HG03159 (cell line): ENCODE measurements around the gene DNAAF6.
"Not testable (repeated sequence)": the region's sequence is repeated elsewhere in the genome, so short reads cannot be mapped to it uniquely, and the experiment has no call there.

Experiments
- ATAC-seq: cut with Tn5 transposase; IDR thresholded peaks from one replicate; pipeline ENCODE4 v1.9.1; 2021; ENCODE audit warnings: mild to moderate bottlenecking, moderate library complexity; ENCODE audit not compliant: unreplicated experiment

The DNAAF6 gene

DNA sequence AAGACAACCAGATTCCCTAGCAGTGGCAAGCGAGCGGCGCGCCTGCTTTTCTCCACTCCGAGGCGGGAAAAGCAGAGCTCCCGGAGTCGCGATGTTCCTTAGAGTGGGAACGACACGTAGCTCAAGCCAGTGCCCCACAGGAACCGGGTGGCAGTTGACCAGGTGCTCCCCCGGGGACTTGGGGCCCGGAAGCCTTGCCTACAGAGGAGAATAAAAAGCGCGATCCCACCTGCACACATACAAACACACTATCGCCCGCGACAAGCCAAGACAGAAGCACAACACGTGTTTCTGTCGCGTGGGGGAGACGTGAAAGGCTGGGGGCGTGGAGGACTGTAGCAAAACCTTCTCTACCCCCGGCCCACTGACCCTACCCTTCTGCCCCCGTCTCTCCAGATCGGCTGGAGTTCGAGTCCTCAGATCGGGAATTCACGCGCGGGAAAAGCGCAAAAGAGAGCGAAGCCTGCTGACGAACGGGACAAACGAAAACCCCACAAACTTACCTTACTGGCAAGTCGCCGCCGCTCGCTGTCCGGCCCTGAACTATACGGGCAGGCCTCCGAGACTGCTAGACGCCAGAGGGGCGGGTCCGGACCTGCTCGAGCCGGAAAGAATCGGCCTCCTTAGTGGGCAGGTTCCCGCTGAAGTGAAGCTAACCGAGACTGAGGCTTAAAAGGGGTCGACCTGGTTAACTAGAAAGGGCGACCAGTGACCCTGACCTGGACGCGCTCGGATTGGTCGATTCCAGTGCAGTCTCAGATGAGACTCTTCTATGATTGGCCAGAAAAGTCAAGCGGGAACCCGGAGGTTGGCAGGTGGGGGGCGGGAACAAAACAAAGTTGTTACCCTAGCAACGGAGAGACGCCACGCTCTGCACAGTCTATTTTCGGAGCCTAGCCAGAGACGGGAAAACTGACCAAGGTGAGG is at the start of gene DNAAF6, which contains the start of gene NUP62CL:
Gene DNAAF6, plus strand, starts transcription at position 842 of the 927 bp plus-strand sequence. CDS start 6,265 bp downstream, outside the sequence.
Gene NUP62CL, minus strand, starts transcription at position 664 of the 927 bp plus-strand sequence. CDS start 31,287 bp downstream, outside the sequence.
- ATAC-seq: peak; percentile 95

DNA sequence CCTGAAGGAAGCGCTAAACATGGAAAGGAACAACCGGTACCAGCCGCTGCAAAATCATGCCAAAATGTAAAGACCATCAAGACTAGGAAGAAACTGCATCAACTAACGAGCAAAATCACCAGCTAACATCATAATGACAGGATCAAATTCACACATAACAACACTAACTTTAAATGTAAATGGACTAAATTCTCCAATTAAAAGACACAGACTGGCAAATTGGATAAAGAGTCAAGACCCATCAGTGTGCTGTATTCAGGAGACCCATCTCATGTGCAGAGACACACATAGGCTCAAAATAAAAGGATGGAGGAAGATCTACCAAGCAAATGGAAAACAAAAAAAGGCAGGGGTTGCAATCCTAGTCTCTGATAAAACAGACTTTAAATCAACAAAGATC is 48.8 kb upstream of the DNAAF6 start:
- not testable (repeated sequence) for ATAC-seq

DNA sequence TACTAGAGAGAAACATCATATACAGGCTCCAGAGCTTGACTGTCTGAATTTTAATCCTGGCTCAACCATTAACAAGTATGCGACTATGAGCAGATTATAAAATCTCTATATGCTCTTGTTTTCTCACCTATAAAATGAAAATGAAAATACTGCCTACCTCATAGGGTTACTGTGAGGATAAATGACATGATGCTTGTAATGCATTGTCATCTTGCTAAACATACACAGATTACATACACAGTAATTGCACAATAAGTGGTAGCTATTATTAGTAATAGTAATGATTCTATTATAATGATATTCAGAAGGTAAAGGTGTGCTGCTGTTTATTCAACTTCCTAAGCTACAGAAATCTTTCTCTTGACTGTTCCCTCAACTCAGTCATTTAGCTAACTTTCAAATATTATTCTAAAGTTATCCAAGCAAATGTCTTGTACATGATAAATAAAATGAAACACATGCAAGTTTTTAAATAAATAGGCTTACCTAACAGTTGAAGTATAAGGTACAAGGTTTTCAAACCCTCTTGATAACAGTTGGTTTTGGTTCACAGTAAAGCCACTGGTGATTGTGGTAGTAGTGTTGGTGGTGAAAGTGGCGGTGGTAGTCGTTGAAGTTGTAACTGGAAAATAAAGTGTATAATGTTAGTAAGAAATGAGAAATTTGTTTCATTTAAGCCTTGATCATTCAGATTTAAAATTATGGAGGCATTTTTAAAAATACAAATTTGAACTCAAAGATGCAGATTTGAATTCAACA is 39.1 kb upstream of the DNAAF6 start:
- no peak for ATAC-seq

DNA sequence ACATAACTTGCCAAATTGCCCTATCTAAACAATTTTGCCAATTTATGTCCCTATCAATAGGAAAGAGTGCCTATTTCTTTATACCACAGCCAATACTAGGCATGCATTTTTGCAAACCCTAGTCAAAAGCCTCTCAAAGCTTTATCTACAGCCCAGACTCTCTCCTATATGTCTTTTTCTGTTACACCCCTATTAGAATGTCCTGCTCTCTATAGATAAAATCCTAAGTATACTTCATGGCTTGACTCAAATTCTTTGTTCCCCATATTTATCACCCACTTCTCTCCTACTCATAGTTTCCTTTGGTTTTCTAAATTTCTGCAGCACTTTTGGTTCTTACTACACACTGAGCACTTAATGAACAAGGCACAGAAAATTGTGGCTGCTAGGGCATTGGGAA is 38.2 kb upstream of the DNAAF6 start:
- ATAC-seq: no peak

DNA sequence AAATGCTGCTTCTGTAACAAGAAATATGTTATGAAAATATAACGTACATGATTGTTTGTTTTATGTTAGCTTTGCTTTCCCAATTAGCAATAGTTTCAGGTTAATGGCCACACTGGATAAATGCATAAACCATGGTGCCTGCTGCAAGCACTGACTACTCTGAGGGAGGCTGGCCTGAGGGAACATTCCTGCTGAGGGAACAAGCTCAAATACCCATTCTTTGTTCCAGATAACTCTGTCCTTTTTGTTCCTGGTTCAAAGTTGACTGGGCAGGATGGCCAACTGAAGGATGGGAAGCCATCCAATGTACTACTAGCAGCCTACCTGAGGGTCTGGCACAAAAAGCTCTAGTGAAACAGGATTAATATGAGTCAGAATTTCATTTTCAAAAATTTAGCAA is 37.7 kb upstream of the DNAAF6 start:
- ATAC-seq: no peak

DNA sequence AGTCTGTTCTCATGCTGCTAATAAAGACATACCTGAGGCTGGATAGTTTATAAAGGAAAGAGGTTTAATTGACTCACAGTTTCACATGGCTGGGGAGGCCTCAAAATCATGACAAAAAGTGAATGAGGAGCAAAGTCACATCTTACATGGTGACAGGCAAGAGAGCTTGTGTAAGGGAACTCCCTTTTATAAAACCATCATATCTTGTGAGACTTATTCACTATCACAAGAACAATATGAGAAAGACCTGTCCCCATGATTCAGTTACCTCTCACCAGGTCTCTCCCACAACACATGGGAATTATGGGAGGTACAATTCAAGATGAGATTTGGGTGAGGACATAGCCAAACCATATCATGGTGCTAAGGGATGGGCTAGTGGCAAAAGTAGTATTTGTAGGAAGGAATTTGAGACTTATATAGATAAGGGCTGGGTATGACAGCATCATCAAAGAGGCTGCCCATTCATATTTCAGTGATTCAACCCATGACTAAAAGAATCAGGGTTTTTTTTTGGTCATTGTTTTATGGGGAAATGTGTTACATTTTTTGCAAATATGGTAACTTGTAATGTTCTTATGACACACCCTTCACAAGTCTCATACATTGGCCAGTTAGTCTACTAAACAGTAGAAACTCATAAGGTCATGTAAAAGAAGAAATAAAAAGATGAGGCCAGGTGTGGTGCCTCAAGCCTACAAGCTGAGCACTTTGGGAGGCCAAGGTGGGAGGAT is 34.9 kb upstream of the DNAAF6 start:
- no peak for ATAC-seq

DNA sequence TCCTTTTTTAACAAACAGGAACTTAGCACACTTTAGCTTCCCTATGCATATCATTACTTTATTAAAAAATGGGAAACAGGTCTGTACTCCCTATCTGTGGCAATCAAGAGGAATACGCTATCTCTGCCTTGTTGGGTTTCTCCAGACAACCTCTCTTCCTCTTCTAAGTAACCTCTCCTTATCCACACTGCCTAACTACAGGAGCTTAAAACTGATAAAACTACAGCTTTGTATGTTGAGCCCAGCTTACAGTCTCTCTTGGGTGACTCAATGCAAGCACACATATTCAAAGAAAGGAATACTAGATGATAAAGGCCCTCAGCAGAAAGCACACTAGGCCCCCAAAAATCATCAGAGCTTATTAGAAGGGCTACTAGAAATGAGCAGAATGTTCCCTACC is 9.1 kb upstream of the DNAAF6 start:
- no peak for ATAC-seq

DNA sequence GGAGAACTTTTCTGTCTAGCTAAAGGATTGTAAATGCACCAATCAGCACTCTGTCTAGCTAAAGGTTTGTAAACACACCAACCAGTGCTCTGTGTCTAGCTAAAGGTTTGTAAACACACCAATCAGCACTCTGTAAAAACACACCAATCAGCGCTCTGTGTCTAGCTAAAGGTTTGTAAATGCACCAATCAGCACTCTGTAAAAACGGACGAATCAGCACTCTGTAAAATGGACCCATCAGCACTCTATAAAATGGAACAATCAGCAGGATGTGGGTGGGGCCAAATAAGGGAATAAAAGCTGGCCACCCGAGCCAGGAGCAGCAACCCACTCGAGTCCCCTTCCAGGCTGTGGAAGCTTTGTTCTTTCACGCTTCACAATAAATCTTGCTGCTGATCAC is 8.3 kb upstream of the DNAAF6 start:
- ATAC-seq: not testable (repeated sequence)

DNA sequence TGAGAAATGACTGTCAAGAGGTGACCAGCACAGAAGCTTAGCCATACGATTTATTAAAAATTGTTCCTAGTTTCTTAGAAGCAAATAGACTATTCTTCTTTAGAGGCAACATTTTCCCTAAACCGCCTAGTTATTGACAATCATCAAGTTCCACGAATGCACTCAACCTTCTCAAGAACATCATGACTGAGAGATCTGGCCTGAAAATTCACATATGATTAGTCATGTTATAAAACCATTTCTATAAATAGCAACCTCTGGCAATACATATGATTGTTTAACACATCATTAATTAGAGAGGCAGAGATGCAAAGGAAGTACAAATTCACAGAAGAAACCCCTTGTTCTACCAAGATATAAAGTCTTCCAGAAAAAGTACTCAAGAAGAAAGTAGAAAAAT is 6.9 kb upstream of the DNAAF6 start:
- no peak for ATAC-seq

DNA sequence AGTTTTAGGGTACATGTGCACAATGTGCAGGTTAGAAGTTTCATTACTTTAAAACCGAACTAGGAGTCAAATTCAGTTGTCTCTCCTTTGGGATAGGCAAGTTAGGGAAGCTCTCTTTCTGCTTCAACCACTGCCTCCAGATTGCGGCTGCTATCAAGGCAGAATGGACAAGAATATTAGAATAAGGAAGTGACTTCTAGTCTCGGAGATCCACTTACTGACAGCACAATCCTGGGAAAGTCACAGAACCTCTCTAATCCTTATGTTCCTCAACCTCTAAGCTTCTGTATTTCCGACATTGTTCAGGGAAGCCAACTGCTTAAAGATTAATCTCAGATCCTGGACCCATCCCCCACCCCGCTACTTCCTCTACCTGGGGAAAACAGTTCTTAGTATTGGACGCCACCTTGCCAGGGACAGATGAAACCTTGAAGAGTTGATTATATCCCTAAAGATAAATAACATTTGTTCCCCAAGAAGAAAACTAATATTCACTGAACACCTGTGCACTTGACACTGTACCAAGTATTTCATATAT is 2.3 kb upstream of the DNAAF6 start:
- no peak for ATAC-seq

DNA sequence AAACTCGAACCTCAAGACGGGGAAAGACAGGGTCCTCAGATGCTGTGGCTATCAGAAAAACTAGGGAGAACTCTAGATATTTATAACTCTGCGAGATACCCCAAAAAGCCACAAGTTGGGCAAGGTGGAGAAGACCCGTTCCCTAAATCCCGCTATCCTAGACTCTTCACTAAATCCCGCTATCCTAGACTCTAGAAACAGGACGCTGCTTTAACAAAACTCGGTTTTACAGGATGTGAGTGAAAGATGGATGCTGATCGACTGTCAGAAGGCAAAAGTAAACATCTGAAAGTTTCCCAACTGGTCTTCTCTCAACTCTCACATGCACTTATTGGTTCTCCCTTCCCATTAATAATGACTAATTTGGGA is 270 bp downstream of the DNAAF6 start:
- no peak for ATAC-seq

DNA sequence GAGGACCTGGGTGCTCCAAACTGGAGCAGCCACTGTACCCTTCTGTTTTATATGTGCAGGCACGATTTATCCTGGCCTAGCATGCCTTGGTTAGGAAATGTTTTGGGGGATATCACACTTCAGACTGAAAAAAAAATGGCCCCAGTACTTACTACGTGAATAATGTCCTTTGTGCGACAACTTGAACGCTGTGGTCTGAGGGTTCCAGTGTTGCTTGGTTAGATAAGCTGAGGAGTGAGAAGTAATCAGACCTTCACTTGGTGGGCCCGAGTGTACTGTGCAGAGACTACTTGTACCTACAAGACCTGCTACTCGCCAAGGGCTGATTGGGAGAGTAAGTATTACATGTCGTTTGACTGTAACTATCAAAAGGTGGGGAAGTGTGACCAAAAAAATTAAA is 678 bp downstream of the DNAAF6 start:
- no peak for ATAC-seq

DNA sequence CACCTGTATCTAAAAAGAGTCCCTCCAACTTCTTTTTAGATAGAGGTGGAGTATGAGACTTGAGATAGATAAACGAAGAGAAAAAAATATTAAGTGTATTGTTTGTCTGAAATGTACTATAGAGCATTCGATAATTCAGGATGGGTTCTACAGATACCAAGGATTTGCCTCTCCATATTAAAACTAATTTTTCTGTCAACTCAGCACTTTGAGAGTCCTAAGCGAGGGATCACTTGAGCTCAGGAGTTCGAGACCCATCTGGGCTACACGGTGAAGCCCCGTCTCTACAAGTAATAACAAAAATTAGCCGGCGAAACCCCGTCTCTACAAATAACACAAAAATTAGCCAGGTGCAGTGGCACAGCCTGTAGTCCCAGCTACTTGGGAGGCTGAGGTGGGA is 1.5 kb downstream of the DNAAF6 start:
- ATAC-seq: no peak

DNA sequence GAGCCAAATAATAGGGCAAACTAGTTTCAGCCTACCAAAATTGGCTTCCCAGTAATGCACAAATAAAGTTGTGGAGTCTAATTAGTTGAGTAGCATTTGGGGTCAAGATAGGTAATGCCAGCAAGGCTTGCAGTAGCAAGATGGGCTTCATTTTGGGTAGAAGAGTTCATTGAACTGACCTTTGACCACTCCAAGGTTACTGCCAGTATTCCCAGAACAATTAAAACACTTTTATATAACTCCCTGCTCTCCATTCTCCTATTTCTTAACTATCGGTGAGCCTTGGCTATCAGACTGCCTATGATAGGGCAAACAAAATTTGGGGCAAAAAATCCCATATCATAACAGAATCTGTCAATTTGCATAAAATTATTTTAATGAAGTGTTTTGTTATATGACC is 7.1 kb downstream of the DNAAF6 start:
- no peak for ATAC-seq

DNA sequence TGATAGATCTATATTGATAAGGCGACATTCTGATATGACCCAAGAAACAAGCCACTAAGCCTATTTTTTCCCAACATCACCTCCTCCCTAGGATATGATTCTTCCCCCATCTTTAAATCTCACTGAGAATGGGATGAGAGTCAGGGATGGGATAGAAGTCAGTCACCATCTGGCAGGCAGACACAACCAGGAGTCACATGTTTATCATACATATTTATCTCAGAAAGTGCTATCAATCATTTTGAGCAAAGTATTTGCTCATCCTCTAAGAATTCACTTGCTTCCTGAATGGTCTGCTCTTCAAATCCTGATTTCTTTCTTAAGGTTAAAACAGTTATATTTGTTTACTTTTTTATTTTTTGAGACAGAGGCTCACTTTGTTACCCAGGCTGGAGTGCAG is 20.3 kb downstream of the DNAAF6 start:
- no peak for ATAC-seq

DNA sequence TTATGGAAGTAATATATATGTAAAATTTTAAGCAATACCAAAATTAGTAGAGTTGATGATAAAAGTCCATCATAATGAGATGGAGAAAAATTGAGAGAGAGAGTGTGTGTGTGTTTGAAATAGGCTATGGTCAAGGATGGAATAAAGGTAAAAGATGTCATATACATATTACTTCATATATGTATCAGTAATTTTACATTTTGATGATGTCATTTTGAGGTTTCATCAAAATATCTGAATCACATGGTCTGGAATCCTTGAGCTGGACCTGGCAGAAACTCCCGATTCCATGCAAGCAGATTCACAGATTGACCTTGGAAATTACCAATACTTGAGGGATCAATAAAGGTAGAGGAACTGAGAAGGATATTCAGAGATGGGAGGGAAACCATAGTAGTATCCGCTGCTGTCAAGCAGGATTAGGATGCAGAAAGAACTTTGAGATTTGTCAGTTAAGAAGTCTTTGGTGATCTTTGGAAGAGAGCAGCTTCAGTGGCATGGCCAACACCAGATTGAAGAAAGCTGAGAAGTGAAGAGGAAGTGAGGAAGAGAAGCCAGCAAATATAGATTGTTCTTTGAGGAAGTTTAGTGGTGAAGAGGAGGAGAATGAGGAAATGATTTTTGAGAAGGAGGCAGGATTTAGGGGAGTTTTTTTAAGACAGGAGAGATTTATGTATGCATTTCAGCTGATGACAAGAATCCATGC is 21.5 kb downstream of the DNAAF6 start:
- no peak for ATAC-seq

DNA sequence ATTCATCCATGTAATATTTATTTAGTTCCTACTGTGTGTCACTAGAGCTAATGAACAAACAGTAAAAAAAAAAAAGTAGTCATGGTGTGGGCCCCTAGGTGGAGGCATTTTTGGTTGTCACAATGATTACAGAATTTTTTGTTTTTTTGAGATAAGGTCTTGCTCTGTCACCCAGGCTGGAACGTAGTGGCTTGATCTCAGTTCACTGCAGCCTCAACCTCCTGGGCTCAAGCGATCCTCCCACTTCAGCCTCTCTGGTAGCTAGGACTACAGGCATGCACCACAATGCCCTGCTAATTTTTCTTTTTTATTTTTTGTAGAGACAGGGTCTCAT is 22.0 kb downstream of the DNAAF6 start:
- ATAC-seq: no peak

DNA sequence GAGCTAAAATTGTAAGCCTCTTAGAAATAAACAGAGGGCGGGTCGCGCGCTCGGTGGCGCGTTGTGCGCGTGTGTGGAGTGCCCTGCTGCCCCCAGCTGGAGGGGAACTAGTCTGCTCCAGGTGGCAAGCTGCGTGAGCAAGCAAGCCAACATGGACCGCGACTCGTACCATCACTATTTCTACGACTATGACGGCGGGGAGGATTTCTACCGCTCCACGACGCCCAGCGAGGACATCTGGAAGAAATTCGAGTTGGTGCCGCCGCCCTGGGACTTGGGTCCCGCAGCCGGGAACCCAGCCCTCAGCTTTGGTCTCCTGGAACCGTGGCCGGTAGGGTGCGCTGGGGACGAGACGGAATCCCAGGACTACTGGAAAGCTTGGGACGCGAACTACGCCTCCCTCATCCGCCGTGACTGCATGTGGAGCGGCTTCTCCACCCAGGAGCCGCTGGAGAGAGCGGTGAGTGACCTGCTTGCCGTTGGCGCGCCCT is 66.1 kb downstream of the DNAAF6 start:
- no peak for ATAC-seq

DNA sequence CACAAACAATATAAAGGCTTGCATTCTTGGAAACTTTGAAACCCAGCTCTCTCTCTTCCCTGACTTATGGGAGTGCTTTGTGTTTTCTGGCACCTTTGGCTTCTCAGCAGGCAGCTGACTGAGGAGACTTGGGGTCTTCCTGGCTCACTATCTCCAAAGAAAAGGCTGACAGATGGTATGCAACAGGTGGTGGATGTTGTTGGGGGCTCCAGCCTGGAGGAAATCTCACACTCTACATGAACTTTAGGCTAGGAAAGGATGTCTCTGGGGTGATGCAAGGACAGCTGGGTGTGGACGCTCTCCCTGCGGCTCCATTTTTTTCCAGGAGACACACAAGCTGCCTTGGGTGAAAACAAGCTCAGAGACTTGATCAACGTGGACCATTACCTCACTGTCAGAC is 67.4 kb downstream of the DNAAF6 start:
- ATAC-seq: no peak

DNA sequence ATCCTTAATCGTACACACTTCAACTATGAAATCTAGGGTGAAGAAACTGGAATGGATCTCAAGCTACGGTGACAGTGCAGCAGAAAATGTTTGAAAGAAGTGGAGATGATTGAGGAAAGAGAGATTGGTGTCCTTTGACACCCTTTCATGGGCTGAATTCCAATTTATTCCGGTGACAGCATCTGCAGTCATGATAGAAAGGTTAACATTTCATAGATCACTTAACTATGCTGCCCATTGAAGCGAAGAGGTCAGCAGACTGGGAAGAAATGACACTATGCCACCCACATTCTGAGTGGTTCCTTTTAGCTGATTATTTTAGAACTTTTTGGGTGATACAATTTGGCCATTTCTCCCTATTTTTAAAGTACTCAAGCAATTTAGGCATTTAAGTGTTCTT is 82.3 kb downstream of the DNAAF6 start:
- no peak for ATAC-seq
